AG04450 (cell line): ENCODE measurements around the gene SGO2. TPM values are rescaled to one million over a fixed set of nuclear protein-coding genes. Genes with fewer than 3 reads are reported as not detected.

Experiments used
- CTCF ChIA-PET: fragments of 300-600, 350-600 bp; formaldehyde crosslinking; extraction: SDS; loops from one replicate; lab custom pipeline; 2022; ENCODE audit warnings: antibody characterized with exemption, inconsistent platforms; lab: Charles Lee
- POLR2A ChIA-PET: fragments of 350-600 bp; formaldehyde crosslinking; extraction: SDS; loops from one replicate; lab custom pipeline; 2021; ENCODE audit warnings: antibody characterized with exemption, inconsistent platforms; lab: Yijun Ruan, JAX
- DNase-seq: peaks from one replicate; pipeline ENCODE4 v3.0.0-alpha.2; 2011; ENCODE audit warnings: low read depth, low spot score
- H3K27ac ChIP-seq: one replicate; pipeline ENCODE4 v1.5.1; 2012; ENCODE audit warnings: low read depth, low read length, control low read depth
- H3K27me3 ChIP-seq: one replicate; pipeline ENCODE4 v1.6.0; 2012; ENCODE audit warnings: low read length; ENCODE audit not compliant: control insufficient read depth, insufficient read depth
- H3K4me3 ChIP-seq: 2 replicates; pipeline ENCODE4 v1.5.1; 2011; ENCODE audit warnings: mild to moderate bottlenecking, low read depth, low read length, control low read depth
- H3K9me3 ChIP-seq: 2 replicates; pipeline ENCODE4 v1.5.1; 2012; ENCODE audit warnings: low read length; ENCODE audit not compliant: control insufficient read depth, insufficient read depth
- polyA plus RNA-seq: library from polyadenylated mRNA; depleted of rRNA; stranded (reverse); fragments of >200 nt; gene quantifications from 2 replicates; pipeline ENCODE4 v1.2.3, GENCODE V29; 2011
- TF ChIP-seq, protein P1 (sequence below): IDR thresholded peaks from 2 replicates; pipeline ENCODE4 v1.5.1; 2011; ENCODE audit warnings: low read depth, low read length, control low read depth, inconsistent platforms

SGO2 gene
- polyA plus RNA-seq, 1 experiment, result 8.4 TPM

DNA sequence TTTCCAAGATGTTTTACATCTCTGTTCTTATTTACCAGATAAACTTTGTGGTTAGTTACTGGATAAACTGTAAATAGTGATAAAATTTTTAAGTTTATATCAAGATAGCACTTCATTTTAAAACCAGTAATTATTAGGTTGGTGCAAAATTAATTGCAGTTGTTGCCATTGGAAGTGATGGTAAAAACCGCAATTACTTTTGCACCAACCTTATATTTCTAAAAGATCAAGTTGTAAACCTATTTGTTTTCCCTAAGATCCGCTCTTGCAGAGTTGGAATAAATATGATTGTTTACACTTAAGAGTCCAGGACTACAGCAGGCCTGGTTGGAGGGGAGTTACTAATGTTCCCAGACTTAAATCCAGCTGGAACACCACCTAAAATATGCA is 59.3 kb downstream of the SGO2 start:
- ChIA-PET POLR2A (no interaction called here), CTCF (interaction anchor here (0.8 to 4.2 kb wide), 7 partner anchors 9 to 128 kb away, joined by 3 to 35 read pairs (median 5); no protein-coding TSS in a partner anchor)
- Histone ChIP-seq H3K27me3 (no peaks in the 10 kb centered on the region), H3K27ac (no peak overlapping the region), H3K9me3 (no peaks in the 10 kb centered on the region), H3K4me3 (peak overlapping the region; percentile 65)
- DNase-seq, result no peak
- TF ChIP-seq, protein P1, sequence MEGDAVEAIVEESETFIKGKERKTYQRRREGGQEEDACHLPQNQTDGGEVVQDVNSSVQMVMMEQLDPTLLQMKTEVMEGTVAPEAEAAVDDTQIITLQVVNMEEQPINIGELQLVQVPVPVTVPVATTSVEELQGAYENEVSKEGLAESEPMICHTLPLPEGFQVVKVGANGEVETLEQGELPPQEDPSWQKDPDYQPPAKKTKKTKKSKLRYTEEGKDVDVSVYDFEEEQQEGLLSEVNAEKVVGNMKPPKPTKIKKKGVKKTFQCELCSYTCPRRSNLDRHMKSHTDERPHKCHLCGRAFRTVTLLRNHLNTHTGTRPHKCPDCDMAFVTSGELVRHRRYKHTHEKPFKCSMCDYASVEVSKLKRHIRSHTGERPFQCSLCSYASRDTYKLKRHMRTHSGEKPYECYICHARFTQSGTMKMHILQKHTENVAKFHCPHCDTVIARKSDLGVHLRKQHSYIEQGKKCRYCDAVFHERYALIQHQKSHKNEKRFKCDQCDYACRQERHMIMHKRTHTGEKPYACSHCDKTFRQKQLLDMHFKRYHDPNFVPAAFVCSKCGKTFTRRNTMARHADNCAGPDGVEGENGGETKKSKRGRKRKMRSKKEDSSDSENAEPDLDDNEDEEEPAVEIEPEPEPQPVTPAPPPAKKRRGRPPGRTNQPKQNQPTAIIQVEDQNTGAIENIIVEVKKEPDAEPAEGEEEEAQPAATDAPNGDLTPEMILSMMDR, result no peak

DNA sequence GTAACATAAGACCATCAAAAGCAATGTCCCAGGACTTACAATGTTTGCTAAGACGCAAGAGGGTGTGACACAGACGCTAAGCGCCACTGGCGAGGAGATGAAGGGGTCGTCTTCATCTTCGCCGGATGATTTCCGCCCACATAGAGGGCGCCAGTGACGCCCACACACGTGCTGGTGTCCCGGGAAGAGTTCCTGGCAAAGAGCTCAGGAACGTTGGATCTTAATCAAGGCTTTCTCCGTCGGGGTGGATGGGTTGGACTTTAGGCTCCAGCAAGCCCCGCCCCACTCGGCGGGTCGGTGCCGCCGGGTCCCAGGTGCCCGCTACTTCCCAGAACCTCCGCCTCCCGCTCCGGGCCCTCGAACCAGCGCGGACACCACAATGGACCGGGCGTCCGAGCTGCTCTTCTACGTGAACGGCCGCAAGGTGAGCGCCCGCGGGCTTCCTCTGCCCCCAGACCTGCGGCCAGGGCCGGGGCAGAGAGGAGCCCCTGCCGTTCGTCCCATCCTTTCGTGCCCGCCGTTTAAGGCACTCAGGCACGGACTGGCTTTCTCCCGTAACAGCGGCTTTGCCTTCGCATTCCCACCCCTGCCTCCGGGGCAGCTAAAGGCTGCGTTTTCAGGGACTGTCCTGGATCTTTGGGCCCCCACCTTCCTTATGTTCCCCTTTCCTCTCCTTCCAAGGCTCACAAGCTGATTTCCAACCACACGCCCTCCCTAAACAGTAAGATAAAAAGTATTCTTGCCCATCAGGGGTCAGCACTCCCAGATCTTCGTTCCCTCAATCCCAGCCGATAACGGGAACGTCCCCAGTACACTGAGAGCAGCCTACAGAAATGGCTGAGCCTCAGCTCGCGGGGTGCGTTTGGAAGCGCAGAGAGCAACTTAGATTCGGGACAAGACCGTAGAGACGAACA is 60.0 kb downstream of the SGO2 start, which contains the start of gene AOX1:
Gene AOX1, plus strand, starts transcription at position 285 of the 914 bp plus-strand sequence. Its CDS starts 95 bp downstream, at position 380.
- DNase-seq, result no peak
- Histone ChIP-seq H3K4me3 (peak within 1 kb of the TSS; percentile 65), H3K9me3 (no peaks in the 10 kb centered on the region), H3K27ac (peak within 1 kb of the TSS; percentile 13), H3K27me3 (no peaks in the 10 kb centered on the region)
- TF ChIP-seq, protein P1, result peak; percentile 30
- ChIA-PET POLR2A (interaction anchor here (0.9 kb wide), 1 partner anchor 15 kb away, joined by 6 read pairs; no protein-coding TSS in a partner anchor), CTCF (interaction anchor here (0.7 to 4.2 kb wide), 10 partner anchors 10 to 612 kb away, joined by 3 to 35 read pairs (median 4); no protein-coding TSS in a partner anchor)

- TF ChIP-seq, protein P1, result no peak
- H3K4me3 ChIP-seq, result no peak overlapping the region
- no peak for DNase-seq
- POLR2A ChIA-PET, result interaction anchor here (0.9 kb wide), 1 partner anchor 14 kb away, joined by 6 read pairs; no protein-coding TSS in a partner anchor
- CTCF ChIA-PET, result interaction anchor here (1.1 to 4.2 kb wide), 6 partner anchors 10 to 613 kb away, joined by 3 to 35 read pairs (median 6); no protein-coding TSS in a partner anchor
- no peak overlapping the region for H3K27ac ChIP-seq
- H3K9me3 ChIP-seq, result no peaks in the 10 kb centered on the region
- no peaks in the 10 kb centered on the region for H3K27me3 ChIP-seq
Measured at GRCh38 chr2:200586644-200586975, 60.6 kb downstream of the SGO2 start.

- H3K4me3 ChIP-seq, result no peak overlapping the region
- TF ChIP-seq, protein P1, result no peak
- no peaks in the 10 kb centered on the region for H3K9me3 ChIP-seq
- DNase-seq, result no peak
- no peaks in the 10 kb centered on the region for H3K27me3 ChIP-seq
- no peak overlapping the region for H3K27ac ChIP-seq
- POLR2A ChIA-PET, result interaction anchor here (0.6 kb wide), 1 partner anchor 11 kb away, joined by 6 read pairs; no protein-coding TSS in a partner anchor
- CTCF ChIA-PET, result interaction anchor here (1.1 to 4.2 kb wide), 7 partner anchors 11 to 614 kb away, joined by 3 to 35 read pairs (median 5); no protein-coding TSS in a partner anchor
Measured at GRCh38 chr2:200587007-200587616, 61.1 kb downstream of the SGO2 start.
